ENCODE measurements around the gene LPP.

DNA sequence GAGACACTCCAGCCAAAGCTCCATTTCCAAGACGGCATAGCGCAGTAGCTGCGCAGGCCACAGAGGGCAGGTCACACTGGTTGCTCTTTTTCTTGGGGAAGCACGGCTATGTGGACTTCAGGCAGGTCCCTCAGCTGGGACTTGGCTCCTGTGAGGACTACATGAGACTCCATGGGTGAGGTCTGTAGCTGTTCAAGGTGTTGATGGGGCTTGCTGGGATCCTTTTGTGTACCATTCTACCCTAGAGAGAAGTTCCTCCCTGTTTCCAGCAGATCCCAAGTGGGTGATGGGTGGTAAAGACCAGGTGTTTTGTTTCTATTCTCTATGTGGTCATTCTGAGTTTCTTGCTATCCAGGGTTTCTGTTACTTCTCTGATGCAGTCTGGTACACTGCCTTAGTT lies 183.3 kb downstream of the LPP start:
- TF ChIP-seq MYC (IDR thresholded peaks at IDR 0.05; ENCODE audit: low read depth, low read length) (no peak), MYC (CRISPR knock-in tag; IDR thresholded peaks at IDR 0.05; ENCODE audit: borderline replicate concordance, low read depth) (no peak), CEBPB (tag; IDR thresholded peaks at IDR 0.05) (no peak), ZBTB1 (CRISPR knock-in tag; IDR thresholded peaks at IDR 0.05; ENCODE audit: borderline replicate concordance, low read depth) (no peak), CTCF (IDR thresholded peaks at IDR 0.05 in 2 of 3, conservative IDR thresholded peaks at IDR 0.05 in 1 of 3; ENCODE audit: insufficient read depth in 2 of 3, low read depth in 1 of 3, low read length in 3 of 3) (no peak), ARID2 (IDR thresholded peaks at IDR 0.05) (no peak), HMGXB4 (CRISPR knock-in tag; IDR thresholded peaks at IDR 0.05) (no peak), CBX3 (IDR thresholded peaks at IDR 0.05; ENCODE audit: borderline replicate concordance in 1 of 2, low read length in 2 of 2) (no peak), FOXA3 (CRISPR knock-in tag; conservative IDR thresholded peaks at IDR 0.05 in 1 of 2, IDR thresholded peaks at IDR 0.05 in 1 of 2) (no peak), SIRT6 (IDR thresholded peaks at IDR 0.05; ENCODE audit: low read depth, low read length) (no peak), THRAP3 (IDR thresholded peaks at IDR 0.05; ENCODE audit: borderline replicate concordance) (no peak), ZNF384 (IDR thresholded peaks at IDR 0.05; ENCODE audit: low read depth, low read length) (no peak), NFATC3 (IDR thresholded peaks at IDR 0.05) (no peak)
- TF ChIP-seq, protein P1, sequence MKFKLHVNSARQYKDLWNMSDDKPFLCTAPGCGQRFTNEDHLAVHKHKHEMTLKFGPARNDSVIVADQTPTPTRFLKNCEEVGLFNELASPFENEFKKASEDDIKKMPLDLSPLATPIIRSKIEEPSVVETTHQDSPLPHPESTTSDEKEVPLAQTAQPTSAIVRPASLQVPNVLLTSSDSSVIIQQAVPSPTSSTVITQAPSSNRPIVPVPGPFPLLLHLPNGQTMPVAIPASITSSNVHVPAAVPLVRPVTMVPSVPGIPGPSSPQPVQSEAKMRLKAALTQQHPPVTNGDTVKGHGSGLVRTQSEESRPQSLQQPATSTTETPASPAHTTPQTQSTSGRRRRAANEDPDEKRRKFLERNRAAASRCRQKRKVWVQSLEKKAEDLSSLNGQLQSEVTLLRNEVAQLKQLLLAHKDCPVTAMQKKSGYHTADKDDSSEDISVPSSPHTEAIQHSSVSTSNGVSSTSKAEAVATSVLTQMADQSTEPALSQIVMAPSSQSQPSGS (CRISPR knock-in tag; IDR thresholded peaks at IDR 0.05) = no peak

All from K562 (cell line).